GM23338 (cell line): ENCODE data around the gene EPS8L2.

Experiments used
- CREB1 ChIP-seq: fragments of 250-450 bp; sonication (Bioruptor Pico); IDR thresholded peaks from 2 replicates; pipeline ENCODE4 v1.5.0; 2020; ENCODE audit warnings: low read depth, mild to moderate bottlenecking, moderate library complexity
- EZH2phosphoT487 ChIP-seq: fragments of 200-600 bp; sonication (generic); IDR thresholded peaks from one replicate; pipeline ENCODE4 v1.8.1; 2018; ENCODE audit warnings: antibody characterized with exemption; ENCODE audit not compliant: unreplicated experiment
- TF ChIP-seq, protein P1 (sequence below), 2 experiments: fragments of 200-600 bp in 1 of 2; sonication (generic) in 1 of 2; conservative IDR thresholded peaks; 2 replicates each; pipeline versions ENCODE4 v1.5.1 to v1.6.1; 2016 to 2017; ENCODE audit warnings: antibody characterized with exemption in 2 of 2, low read depth in 2 of 2, mild to moderate bottlenecking in 2 of 2, moderate library complexity in 1 of 2

DNA sequence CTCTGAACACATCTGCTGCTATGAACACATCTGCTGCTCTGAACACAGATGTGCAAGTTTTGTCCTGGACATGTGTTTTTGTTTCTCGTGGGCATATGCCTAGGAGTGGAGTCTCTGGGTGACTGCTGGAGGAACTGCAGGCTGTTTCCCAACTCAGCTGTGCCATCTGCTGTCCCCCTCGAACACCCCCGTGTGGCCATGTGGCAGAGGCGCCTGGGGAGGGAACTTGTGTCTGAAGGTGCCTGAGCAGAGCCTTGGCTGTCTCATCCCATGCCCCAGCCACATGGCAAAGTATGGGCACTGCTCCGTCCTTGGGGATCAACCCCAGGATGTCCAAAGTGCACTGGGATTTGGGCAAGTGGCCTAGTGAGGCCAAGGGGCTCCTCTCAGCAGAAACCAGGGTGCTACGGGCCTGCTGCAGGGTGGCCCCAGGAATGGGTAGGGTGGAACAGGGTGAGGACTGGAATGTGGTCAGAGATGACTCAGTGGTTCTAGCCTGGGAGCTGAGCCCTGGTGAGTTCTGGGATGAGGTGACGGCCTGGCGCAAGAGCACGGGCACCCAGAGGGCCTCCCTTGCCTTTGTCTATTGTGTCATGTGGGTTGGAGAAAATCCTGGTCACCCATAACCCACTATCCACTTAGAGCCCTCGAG lies 56.5 kb downstream of the EPS8L2 start:
- TF ChIP-seq CREB1 (CRISPR knock-in tag) = no peak
- TF ChIP-seq, protein P1, sequence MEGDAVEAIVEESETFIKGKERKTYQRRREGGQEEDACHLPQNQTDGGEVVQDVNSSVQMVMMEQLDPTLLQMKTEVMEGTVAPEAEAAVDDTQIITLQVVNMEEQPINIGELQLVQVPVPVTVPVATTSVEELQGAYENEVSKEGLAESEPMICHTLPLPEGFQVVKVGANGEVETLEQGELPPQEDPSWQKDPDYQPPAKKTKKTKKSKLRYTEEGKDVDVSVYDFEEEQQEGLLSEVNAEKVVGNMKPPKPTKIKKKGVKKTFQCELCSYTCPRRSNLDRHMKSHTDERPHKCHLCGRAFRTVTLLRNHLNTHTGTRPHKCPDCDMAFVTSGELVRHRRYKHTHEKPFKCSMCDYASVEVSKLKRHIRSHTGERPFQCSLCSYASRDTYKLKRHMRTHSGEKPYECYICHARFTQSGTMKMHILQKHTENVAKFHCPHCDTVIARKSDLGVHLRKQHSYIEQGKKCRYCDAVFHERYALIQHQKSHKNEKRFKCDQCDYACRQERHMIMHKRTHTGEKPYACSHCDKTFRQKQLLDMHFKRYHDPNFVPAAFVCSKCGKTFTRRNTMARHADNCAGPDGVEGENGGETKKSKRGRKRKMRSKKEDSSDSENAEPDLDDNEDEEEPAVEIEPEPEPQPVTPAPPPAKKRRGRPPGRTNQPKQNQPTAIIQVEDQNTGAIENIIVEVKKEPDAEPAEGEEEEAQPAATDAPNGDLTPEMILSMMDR (conservative IDR thresholded peaks at IDR 0.05; ENCODE audit: low read depth in 2 of 2) = peak; percentile 25 to 54
- TF ChIP-seq EZH2phosphoT487 = no peak
